ENCODE data around the gene MRPS9. TPM values are rescaled to one million over a fixed set of nuclear protein-coding genes. Genes with fewer than 3 reads are reported as not detected.

The MRPS9 gene
- total RNA-seq, 1 experiment from 2014 or later: 60.0 TPM

GRCh38 chr2:105149272-105149671 is 111.4 kb downstream of the MRPS9 start:
- Histone ChIP-seq H3K9ac (ENCODE audit: extremely low read depth, insufficient read length, low read length) (no peak overlapping the region), H3K4me2 (ENCODE audit: insufficient read depth, insufficient read length, low read length) (no peak overlapping the region), H2AK5ac (ENCODE audit: insufficient read length, low read length) (no peak overlapping the region), H2BK20ac (ENCODE audit: low read depth, low read length, poor library complexity, severe bottlenecking) (no peak overlapping the region), H3K4ac (ENCODE audit: low read depth, low read length) (no peak overlapping the region), H2BK120ac (ENCODE audit: low read depth, low read length, poor library complexity, severe bottlenecking) (no peak overlapping the region), H3K27me3 (ENCODE audit: insufficient read depth, low read length) (no peaks in the 10 kb centered on the region), H2BK12ac (ENCODE audit: insufficient read length, low read depth, low read length) (no peak overlapping the region), H3K79me2 (ENCODE audit: insufficient read depth, low read length) (no peaks in the 10 kb centered on the region), H3K9me3 (ENCODE audit: control insufficient read depth, low read depth, low read length) (no peaks in the 10 kb centered on the region), H3K23me2 (ENCODE audit: insufficient read length, low read depth, low read length, poor library complexity, severe bottlenecking) (no peaks in the 10 kb centered on the region), H2BK15ac (ENCODE audit: low read depth, low read length) (no peak overlapping the region), H4K20me1 (ENCODE audit: control insufficient read depth, insufficient read depth, insufficient read length) (no peaks in the 10 kb centered on the region), H3K14ac (ENCODE audit: insufficient read depth, low read length) (no peak overlapping the region), H3T11ph (ENCODE audit: low read length) (no peak overlapping the region), H4K8ac (replicated peaks; ENCODE audit: insufficient read length, low read depth, low read length) (no peak overlapping the region), H3K23ac (ENCODE audit: insufficient read length, low read depth, low read length) (no peak overlapping the region), H2AFZ (ENCODE audit: low read length) (no peak overlapping the region), H4K91ac (ENCODE audit: insufficient read length, low read depth, low read length) (no peak overlapping the region), H2BK5ac (ENCODE audit: insufficient read length, low read length) (no peak overlapping the region), H3K4me1 (ENCODE audit: insufficient read depth, low read length) (no peaks in the 10 kb centered on the region), H3K56ac (ENCODE audit: insufficient read length, low read depth, low read length) (no peak overlapping the region), H3K79me1 (ENCODE audit: insufficient read depth, low read depth, low read length, poor library complexity, severe bottlenecking) (no peaks in the 10 kb centered on the region), H3K27ac (ENCODE audit: insufficient read length, low read depth, low read length) (no peak overlapping the region), H3K18ac (ENCODE audit: insufficient read length, low read depth, low read length) (no peak overlapping the region), H4K5ac (ENCODE audit: insufficient read length, low read depth, low read length) (no peak overlapping the region)
- H3K36me3 Mint-ChIP-seq (ENCODE audit: insufficient read depth in 1 of 3, low read depth in 3 of 3): peaks cover 0 to 7% (median 0%) of the 10 kb centered on the region in 3 experiments; a peak in 2 of 7 replicates
- H3K27me3 Mint-ChIP-seq (ENCODE audit: low read depth): peaks cover 14% of the 10 kb centered on the region
- WGBS (ENCODE audit: extremely low coverage, insufficient read length, low lambda C conversion rate): no CpG with 5 or more reads among the region's 1 CpG
- peaks cover 15 to 17% of the 10 kb centered on the region in 2 experiments for H3K4me1 Mint-ChIP-seq
- no peak for TF ChIP-seq CTCF (conservative IDR thresholded peaks at IDR 0.05)
- no peak for DNase-seq
- H3K9me3 Mint-ChIP-seq: no peaks in the 10 kb centered on the region; a peak in 1 of 5 replicates
- no peak overlapping the region for H3K4me3 Mint-ChIP-seq
- no peak overlapping the region for H3K27ac Mint-ChIP-seq

Other genes with a start within 250 kb of the MRPS9 start
- not detected in 2 replicates for gene POU3F3, start 184.0 kb upstream of the MRPS9 start, total RNA-seq (2021)
- gene GPR45, start 203.7 kb downstream of the MRPS9 start, total RNA-seq (2021): not detected in 2 replicates